B cell (primary cell): ENCODE measurements around the gene C19orf33. TPM values are rescaled to one million over a fixed set of nuclear protein-coding genes. Genes with fewer than 3 reads are reported as not detected.

Source experiments
- ATAC-seq: fragments of 200-7000 bp; cut with Tn5 transposase; one replicate; pipeline ENCODE4 v1.10.0; 2021; ENCODE audit warnings: low read depth, mild to moderate bottlenecking, moderate number of reproducible peaks, moderate library complexity
- CTCF ChIA-PET: fragments of 350-600 bp; sonication (Branson Sonifier 250); formaldehyde crosslinking; loops from one replicate; lab custom pipeline; 2021; ENCODE audit warnings: antibody characterized with exemption, inconsistent platforms; lab: Charles Lee
- POLR2A ChIA-PET: fragments of 350-600 bp; sonication (Branson Sonifier 250); formaldehyde crosslinking; loops from one replicate; lab custom pipeline; 2021; ENCODE audit warnings: antibody characterized with exemption; lab: Charles Lee
- DNase-seq: peaks from one replicate; pipeline ENCODE4 v3.0.0; 2013
- H2AFZ ChIP-seq: 2 replicates; pipeline ENCODE4 v1.6.1; 2012; ENCODE audit warnings: mild to moderate bottlenecking, low read depth, low read length; ENCODE audit not compliant: insufficient read depth, poor library complexity, severe bottlenecking
- H3K27ac ChIP-seq, 2 donors: 1 replicate in 1 of 2; 2 replicates in 1 of 2; pipeline ENCODE4 v1.5.1; 2012 to 2013; ENCODE audit warnings: low read length in 2 of 2, mild to moderate bottlenecking in 2 of 2, moderate library complexity in 1 of 2
- H3K27me3 ChIP-seq, 4 experiments: fragments of 200-600 bp in 1 of 4; sonication (generic) in 1 of 4; replicated peaks in 1 of 4; 1 replicate in 2 of 4; 2 replicates in 2 of 4; pipeline versions ENCODE4 v1.6.1 to v1.7.0; 2013 to 2016; ENCODE audit warnings: low read length in 3 of 4, mild to moderate bottlenecking in 2 of 4, mixed read lengths in 1 of 4, moderate library complexity in 1 of 4; ENCODE audit not compliant: insufficient read depth in 4 of 4, control insufficient read depth in 3 of 4; ENCODE audit errors: control extremely low read depth in 1 of 4
- H3K36me3 ChIP-seq, 2 experiments: replicated peaks in 1 of 2; 1 replicate in 1 of 2; 2 replicates in 1 of 2; pipeline versions ENCODE4 v1.6.1 to v1.7.1; 2013; ENCODE audit warnings: low read length in 1 of 2; ENCODE audit not compliant: insufficient read depth in 2 of 2, control insufficient read depth in 1 of 2; ENCODE audit errors: control extremely low read depth in 1 of 2, extremely low read depth in 1 of 2
- H3K4me1 ChIP-seq, 2 donors: fragments of 200-600 bp in 1 of 2; sonication (generic) in 1 of 2; 1 replicate in 1 of 2; 2 replicates in 1 of 2; pipeline versions ENCODE4 v1.5.1 to v1.6.1; 2013 to 2017; ENCODE audit warnings: low read length in 2 of 2; ENCODE audit not compliant: control insufficient read depth in 2 of 2, insufficient read depth in 2 of 2
- H3K4me2 ChIP-seq: replicated peaks from 2 replicates; pipeline ENCODE3; 2012; ENCODE audit warnings: mild to moderate bottlenecking, low read depth, low read length; ENCODE audit not compliant: poor library complexity, severe bottlenecking
- H3K4me3 ChIP-seq, 5 experiments: fragments of 200-600 bp in 1 of 5; sonication (generic) in 1 of 5; 1 replicate in 3 of 5; 2 replicates in 2 of 5; pipeline versions ENCODE4 v1.5.1 to v1.7.0; 2011 to 2016; ENCODE audit warnings: low read length in 4 of 5, mild to moderate bottlenecking in 4 of 5, low read depth in 2 of 5, control low read depth in 1 of 5, moderate library complexity in 1 of 5; ENCODE audit not compliant: insufficient read depth in 1 of 5; ENCODE audit errors: control extremely low read depth in 1 of 5, extremely low read depth in 1 of 5
- H3K79me2 ChIP-seq: fragments of 200-600 bp; sonication (generic); one replicate; pipeline ENCODE4 v1.6.0; 2016; ENCODE audit warnings: low read length; ENCODE audit not compliant: control insufficient read depth, insufficient read depth
- H3K9ac ChIP-seq: fragments of 200-600 bp; sonication (generic); 2 replicates; pipeline ENCODE4 v1.6.1; 2017; ENCODE audit warnings: mild to moderate bottlenecking, low read length, moderate library complexity
- H3K9me3 ChIP-seq, 3 donors: one replicate each; pipeline versions ENCODE4 v1.6.1 to v1.7.1; 2013; ENCODE audit warnings: low read length in 2 of 3; ENCODE audit not compliant: control insufficient read depth in 2 of 3, insufficient read depth in 1 of 3; ENCODE audit errors: control extremely low read depth in 1 of 3
- H4K20me1 ChIP-seq: 2 replicates; pipeline ENCODE4 v1.6.0; 2012; ENCODE audit warnings: mild to moderate bottlenecking, low read length; ENCODE audit not compliant: insufficient read depth, control insufficient read depth, poor library complexity, severe bottlenecking
- H3K27ac Mint-ChIP-seq: one replicate; pipeline ENCODE4 v1.8.0; 2021; ENCODE audit warnings: mixed read lengths
- H3K27me3 Mint-ChIP-seq: one replicate; pipeline ENCODE4 v1.8.0; 2021; ENCODE audit warnings: mixed read lengths
- H3K4me1 Mint-ChIP-seq: one replicate; pipeline ENCODE4 v1.8.0; 2021; ENCODE audit warnings: mixed read lengths
- H3K4me3 Mint-ChIP-seq: one replicate; pipeline ENCODE4 v1.8.0; 2021; ENCODE audit warnings: mixed read lengths
- H3K9me3 Mint-ChIP-seq: one replicate; pipeline ENCODE4 v1.8.0; 2022; ENCODE audit warnings: mixed read lengths; ENCODE audit not compliant: insufficient read depth
- EZH2 ChIP-seq: IDR thresholded peaks from 2 replicates; pipeline ENCODE4 v1.6.1; 2012; ENCODE audit warnings: borderline replicate concordance, low read depth, mild to moderate bottlenecking, moderate library complexity, low read length; ENCODE audit not compliant: insufficient read depth, poor library complexity, severe bottlenecking
- WGBS: methylation state at CpG from one replicate; pipeline ENCODE4 v1.1.5; 2013; ENCODE audit warnings: missing lambda C conversion rate; ENCODE audit not compliant: insufficient coverage; 5-methylcytosine and 5-hydroxymethylcytosine counted together
- intact Hi-C: fragments of 100-400 bp; cut with micrococcal nuclease; formaldehyde crosslinking; loops from one replicate; pipeline ENCODE4 v1.10.0; 2022
- polyA plus RNA-seq: library from polyadenylated mRNA; depleted of rRNA; stranded (reverse); fragments of >200 nt; gene quantifications from 2 replicates; pipeline ENCODE4 v1.2.3, GENCODE V29; 2012
- total RNA-seq, 2 donors: library from RNA; stranded (reverse); fragments of 120-200 nt in 1 of 2; gene quantifications; 1 replicate in 1 of 2; 2 replicates in 1 of 2; pipeline versions ENCODE4 v1.2.3 to v1.2.4, GENCODE V29; 2013 to 2022
- TF ChIP-seq, protein P1 (sequence below): fragments of 200-600 bp; IDR thresholded peaks from one replicate; pipeline ENCODE4 v1.8.0; 2022; ENCODE audit warnings: antibody characterized with exemption, mild to moderate bottlenecking

The C19orf33 gene
- total and polyA plus RNA-seq, 2 donors (not counting 1 experiment from before 2014, with no cell fraction given): 1.2 TPM; not detected in 1

DNA sequence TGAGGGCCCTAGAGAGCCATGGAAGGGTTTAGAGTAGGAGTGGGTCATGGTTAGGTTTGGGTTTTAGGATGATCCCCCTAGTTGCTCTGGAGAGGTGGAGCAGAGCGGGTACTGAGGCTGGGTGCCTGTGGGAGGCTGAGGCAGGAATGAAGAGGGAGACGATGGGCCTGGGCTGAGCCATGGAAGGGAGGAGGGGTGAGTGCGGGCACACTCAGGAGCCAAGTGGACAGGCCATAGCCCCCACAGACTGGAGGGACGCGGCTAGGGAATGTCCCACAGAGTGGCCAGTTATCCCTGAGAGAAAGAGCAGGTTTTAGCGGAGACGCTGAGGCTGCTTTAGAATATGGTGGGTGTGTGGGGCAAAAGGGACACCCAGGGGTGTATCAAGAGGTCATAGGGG, 25.6 kb downstream of the C19orf33 start:
- Histone ChIP-seq H3K4me3 (no peak overlapping the region), H3K9me3 (no peaks in the 10 kb centered on the region), H2AFZ (no peak overlapping the region), H3K9ac (no peak overlapping the region), H4K20me1 (no peaks in the 10 kb centered on the region), H3K79me2 (no peaks in the 10 kb centered on the region), H3K27me3 (no peaks in the 10 kb centered on the region), H3K27ac (no peak overlapping the region), H3K4me2 (no peak overlapping the region), H3K36me3 (peaks cover 1 to 11% of the 10 kb centered on the region in 2 experiments), H3K4me1 (no peaks in the 10 kb centered on the region)
- ATAC-seq: no peak
- H3K27ac Mint-ChIP-seq: no peak overlapping the region
- WGBS: 96% methylated on average over 7 of the region's 7 CpGs
- H3K4me3 Mint-ChIP-seq: no peak overlapping the region
- H3K27me3 Mint-ChIP-seq: no peaks in the 10 kb centered on the region
- intact Hi-C loops: loop anchor here (10.0 kb wide), 2 partner anchors 605 to 1115 kb away; partner anchors contain the start of genes ZNF383 and ZNF585B
- no peaks in the 10 kb centered on the region for H3K9me3 Mint-ChIP-seq
- TF ChIP-seq, protein P1, sequence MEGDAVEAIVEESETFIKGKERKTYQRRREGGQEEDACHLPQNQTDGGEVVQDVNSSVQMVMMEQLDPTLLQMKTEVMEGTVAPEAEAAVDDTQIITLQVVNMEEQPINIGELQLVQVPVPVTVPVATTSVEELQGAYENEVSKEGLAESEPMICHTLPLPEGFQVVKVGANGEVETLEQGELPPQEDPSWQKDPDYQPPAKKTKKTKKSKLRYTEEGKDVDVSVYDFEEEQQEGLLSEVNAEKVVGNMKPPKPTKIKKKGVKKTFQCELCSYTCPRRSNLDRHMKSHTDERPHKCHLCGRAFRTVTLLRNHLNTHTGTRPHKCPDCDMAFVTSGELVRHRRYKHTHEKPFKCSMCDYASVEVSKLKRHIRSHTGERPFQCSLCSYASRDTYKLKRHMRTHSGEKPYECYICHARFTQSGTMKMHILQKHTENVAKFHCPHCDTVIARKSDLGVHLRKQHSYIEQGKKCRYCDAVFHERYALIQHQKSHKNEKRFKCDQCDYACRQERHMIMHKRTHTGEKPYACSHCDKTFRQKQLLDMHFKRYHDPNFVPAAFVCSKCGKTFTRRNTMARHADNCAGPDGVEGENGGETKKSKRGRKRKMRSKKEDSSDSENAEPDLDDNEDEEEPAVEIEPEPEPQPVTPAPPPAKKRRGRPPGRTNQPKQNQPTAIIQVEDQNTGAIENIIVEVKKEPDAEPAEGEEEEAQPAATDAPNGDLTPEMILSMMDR: no peak
- no peak for TF ChIP-seq EZH2
- H3K4me1 Mint-ChIP-seq: no peaks in the 10 kb centered on the region
- ChIA-PET POLR2A (interaction anchor here (0.6 kb wide), 1 partner anchor 202 kb away, joined by 4 read pairs; no protein-coding TSS in a partner anchor), CTCF (interaction anchor here (2.7 kb wide), 1 partner anchor 86 kb away, joined by 15 read pairs; no protein-coding TSS in a partner anchor)
- DNase-seq: no peak

DNA sequence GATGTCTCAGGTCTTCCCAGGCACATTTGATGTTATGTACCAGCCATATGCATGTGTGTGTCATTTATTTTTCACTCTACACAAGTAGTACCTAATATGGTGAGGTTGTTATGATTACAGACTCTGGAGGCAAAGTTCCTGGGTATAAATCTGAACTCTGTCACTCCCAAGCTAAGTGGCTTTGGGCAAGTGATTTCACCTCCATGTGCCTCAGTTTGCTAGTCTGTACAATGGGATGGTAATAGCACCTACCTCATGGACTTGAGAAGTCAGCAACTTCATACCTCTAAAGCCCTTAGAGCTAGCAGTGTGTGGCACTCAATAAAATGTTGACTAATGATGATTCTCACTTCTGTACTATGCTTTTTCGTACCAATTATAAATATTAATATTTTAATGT, 27.7 kb downstream of the C19orf33 start:
- Histone ChIP-seq H2AFZ (no peak overlapping the region), H3K27ac (no peak overlapping the region), H3K9ac (no peak overlapping the region), H3K4me2 (no peak overlapping the region), H3K79me2 (no peaks in the 10 kb centered on the region), H3K4me3 (no peak overlapping the region), H3K36me3 (peaks cover 0 to 8% of the 10 kb centered on the region in 2 experiments), H3K27me3 (no peaks in the 10 kb centered on the region), H3K4me1 (peaks cover 0 to 4% of the 10 kb centered on the region in 2 donors), H4K20me1 (no peaks in the 10 kb centered on the region), H3K9me3 (no peaks in the 10 kb centered on the region)
- intact Hi-C loops: loop anchor here (10.0 kb wide), 2 partner anchors 607 to 1117 kb away; partner anchors contain the start of genes ZNF383 and ZNF585B
- ChIA-PET POLR2A (no interaction called here), CTCF (interaction anchor here (1.6 to 4.7 kb wide), 4 partner anchors 66 to 105 kb away, joined by 4 to 55 read pairs (median 9); no protein-coding TSS in a partner anchor)
- TF ChIP-seq, protein P1: no peak
- no peak for TF ChIP-seq EZH2
- DNase-seq (no peak), ATAC-seq (no peak)
- no peaks in the 10 kb centered on the region for H3K27me3 Mint-ChIP-seq
- no peaks in the 10 kb centered on the region for H3K9me3 Mint-ChIP-seq
- H3K27ac Mint-ChIP-seq: no peak overlapping the region
- H3K4me3 Mint-ChIP-seq: no peak overlapping the region
- peaks cover 3% of the 10 kb centered on the region for H3K4me1 Mint-ChIP-seq
- WGBS: no CpG with 5 or more reads among the region's 1 CpG
